Esophagus squamous epithelium (tissue), 4 donors: ENCODE measurements around the gene SEPTIN5.

ENCODE experiments used
- CTCF ChIP-seq, 6 experiments: fragments of 450-650 bp in 4 of 6; fragments of 200-600 bp in 2 of 6; sonication (generic) in 2 of 6; IDR thresholded peaks; one replicate each; pipeline ENCODE4 v1.5.1; 2016 to 2019; ENCODE audit warnings: antibody characterized with exemption in 6 of 6, mild to moderate bottlenecking in 4 of 6, moderate library complexity in 4 of 6
- POLR2A ChIP-seq, 4 donors: fragments of 450-650 bp; IDR thresholded peaks; one replicate each; pipeline ENCODE4 v1.6.1; 2017; ENCODE audit warnings: antibody characterized with exemption in 4 of 4, mild to moderate bottlenecking in 4 of 4, moderate library complexity in 3 of 4

- TF ChIP-seq CTCF (IDR thresholded peaks at IDR 0.05) (no peak), POLR2A (IDR thresholded peaks at IDR 0.05) (no peak)
These were observed 35.3 kb upstream of the SEPTIN5 start for GRCh38 chr22:19678949-19679521.
